Stimulated activated CD4-positive, alpha-beta T cell treated with anti-CD3 and anti-CD28 coated beads, Interleukin-4, amount 100 ng/mL, for 1 hour (primary cell): ENCODE measurements around the gene RNASE2.
A peak's percentile ranks its signal among the peaks of the same experiment; 100 is the strongest.
"Not testable (repeated sequence)": the region's sequence is repeated elsewhere in the genome, so short reads cannot be mapped to it uniquely, and the experiment has no call there.

Experiments
- DNase-seq: peaks from one replicate; pipeline ENCODE4 v3.0.0-alpha.2; 2020

The RNASE2 gene

GRCh38 chr14:20954736-20955537 lies at the start of gene RNASE2:
TSS of gene RNASE2 (plus strand) at chr14:20955487. CDS start at chr14:20955772, 285 bp downstream.
- DNase-seq: not testable (repeated sequence)

DNA sequence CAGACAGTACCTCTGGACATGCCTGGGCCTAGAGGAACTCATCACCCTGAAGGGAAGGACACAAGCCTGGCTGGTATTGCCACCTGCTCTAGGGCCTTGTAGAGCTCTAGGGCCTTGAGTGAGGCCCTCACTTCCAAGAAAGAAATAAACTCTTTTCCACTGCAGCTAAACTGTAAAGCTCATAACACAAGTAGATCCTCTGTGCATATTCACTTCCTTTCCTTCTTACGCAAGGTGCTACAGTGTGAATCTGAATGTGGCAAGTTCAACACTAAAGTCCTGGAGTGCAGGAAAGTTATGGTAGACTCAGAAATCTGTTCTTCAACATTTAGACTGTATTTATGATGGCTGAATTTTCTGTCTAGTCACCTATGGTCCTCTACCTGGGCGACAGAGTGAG lies 49.6 kb upstream of the RNASE2 start:
- no peak for DNase-seq

GRCh38 chr14:20907214-20907613 lies 48.1 kb upstream of the RNASE2 start:
- no peak for DNase-seq

DNA sequence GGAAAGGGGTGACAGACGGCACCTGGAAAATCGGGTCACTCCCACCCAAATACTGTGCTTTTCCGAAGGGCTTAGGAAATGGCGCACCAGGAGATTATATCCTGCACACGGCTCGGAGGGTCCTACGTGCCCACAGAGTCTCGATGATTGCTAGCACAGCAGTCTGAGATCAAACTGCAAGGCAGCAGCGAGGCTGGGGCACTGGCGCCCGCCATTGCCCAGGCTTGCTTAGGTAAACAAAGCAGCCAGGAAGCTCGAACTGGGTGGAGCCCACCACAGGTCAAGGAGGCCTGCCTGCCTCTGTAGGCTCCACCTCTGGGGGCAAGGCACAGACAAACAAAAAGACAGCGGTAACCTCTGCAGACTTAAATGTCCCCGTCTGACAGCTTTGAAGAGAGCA lies 44.5 kb upstream of the RNASE2 start:
- DNase-seq: not testable (repeated sequence)

GRCh38 chr14:20919038-20919756 lies 36.1 kb upstream of the RNASE2 start:
- DNase-seq: not testable (repeated sequence)

DNA sequence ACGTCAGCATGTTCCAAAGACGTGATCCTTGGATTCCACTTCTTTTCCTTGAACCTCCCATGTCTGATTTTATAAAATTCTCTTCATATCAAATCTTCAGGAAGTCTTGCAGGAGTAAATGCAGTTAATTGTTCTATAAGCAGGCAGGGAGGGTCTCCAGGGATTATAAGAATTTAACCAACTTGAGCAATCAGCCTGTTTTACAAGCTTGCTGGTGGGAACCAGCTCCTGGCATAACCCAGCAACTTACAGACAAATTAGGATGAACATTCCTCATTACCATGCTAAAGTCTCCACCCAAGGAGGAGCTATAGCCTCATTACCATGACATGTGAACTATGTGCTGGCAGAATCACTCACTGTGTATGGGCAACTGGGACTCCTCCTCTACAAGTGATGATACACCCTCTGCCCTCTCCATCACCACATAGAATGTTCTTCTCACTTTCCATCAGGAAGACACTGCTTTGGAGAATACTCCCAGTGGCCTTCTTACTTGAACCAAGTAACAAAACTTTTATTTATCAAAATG lies 31.5 kb upstream of the RNASE2 start:
- DNase-seq: not testable (repeated sequence)

GRCh38 chr14:20934148-20934762 lies 21.0 kb upstream of the RNASE2 start:
- DNase-seq: peak; percentile 16

- DNase-seq: no peak
These were observed 19.8 kb upstream of the RNASE2 start for GRCh38 chr14:20935303-20935984.

DNA sequence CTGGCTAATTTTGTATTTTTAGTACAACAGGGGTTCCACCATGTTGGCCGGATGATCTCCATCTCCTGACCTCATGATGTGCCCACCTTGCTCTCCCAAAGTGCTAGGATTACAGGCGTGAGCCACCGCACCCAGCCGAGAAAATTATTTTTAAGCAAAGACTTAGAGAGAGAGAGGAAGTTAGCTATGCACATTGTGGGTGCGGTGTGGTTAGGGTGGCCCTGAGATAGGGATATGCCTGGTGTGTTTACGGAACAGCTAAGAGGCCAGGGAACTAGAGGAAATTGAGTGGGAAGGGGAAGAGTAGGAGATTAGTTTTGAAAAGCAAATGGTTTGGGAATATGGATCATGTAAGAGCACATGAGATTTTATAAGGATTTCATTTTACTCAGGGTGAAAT lies 10.1 kb upstream of the RNASE2 start:
- DNase-seq: not testable (repeated sequence)

- DNase-seq: not testable (repeated sequence)
These were observed 8.6 kb upstream of the RNASE2 start for GRCh38 chr14:20946707-20947106.

DNA sequence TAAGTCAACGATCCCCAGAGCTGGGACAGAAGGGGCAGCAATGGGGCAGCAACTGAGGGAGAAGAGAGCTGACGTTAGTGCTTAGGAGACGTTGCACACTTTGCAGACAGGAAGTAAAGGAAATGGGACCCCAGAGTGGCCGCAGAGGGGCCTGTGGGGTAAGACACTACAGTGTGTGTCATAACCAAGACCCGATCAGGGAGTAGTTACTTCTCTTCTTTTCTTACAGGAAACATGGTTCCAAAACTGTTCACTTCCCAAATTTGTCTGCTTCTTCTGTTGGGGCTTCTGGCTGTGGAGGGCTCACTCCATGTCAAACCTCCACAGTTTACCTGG lies 219 bp downstream of the RNASE2 start:
- not testable (repeated sequence) for DNase-seq

- DNase-seq: no peak
These were observed 1.2 kb downstream of the RNASE2 start for GRCh38 chr14:20956376-20956976.

DNA sequence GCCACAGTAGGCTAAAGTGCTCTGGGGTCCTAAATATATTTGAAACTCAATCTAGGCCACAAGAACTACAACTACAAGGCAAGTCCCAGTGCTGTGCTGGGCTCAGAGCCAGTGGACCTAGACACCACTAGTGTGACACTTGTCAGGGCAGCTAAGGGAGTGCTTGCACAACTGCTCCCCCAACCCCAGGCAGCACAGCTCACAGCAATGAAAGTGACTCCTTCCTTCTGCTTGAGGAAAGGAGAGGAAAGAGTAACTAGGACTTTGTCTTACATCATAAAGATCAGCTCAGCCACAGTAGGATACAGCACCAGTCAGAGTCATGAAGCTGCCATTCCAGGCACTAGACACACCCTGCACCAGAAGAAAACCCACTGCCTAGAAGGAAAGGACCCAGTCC lies 3.7 kb downstream of the RNASE2 start:
- not testable (repeated sequence) for DNase-seq

DNA sequence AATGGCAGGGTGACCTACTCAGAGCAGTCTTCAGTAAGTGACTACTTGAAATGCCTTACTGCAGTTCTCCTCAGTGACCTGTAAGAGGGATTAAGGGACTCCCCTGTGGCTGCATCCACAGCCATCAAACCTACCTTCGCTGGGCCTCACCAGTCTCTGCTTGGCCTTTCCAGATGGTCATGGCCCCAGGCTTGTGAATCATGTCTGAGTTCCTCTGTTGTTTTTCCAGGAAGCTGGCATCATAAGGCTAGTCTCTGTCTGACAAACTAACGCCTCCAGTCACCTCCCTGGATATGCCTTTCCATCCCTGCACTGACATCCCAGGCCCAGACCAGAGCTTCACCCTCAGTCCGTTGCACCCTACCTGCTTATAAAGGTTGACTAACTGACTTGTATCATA lies 14.0 kb downstream of the RNASE2 start:
- no peak for DNase-seq

- DNase-seq: no peak
These were observed 15.3 kb downstream of the RNASE2 start for GRCh38 chr14:20970647-20970982.

DNA sequence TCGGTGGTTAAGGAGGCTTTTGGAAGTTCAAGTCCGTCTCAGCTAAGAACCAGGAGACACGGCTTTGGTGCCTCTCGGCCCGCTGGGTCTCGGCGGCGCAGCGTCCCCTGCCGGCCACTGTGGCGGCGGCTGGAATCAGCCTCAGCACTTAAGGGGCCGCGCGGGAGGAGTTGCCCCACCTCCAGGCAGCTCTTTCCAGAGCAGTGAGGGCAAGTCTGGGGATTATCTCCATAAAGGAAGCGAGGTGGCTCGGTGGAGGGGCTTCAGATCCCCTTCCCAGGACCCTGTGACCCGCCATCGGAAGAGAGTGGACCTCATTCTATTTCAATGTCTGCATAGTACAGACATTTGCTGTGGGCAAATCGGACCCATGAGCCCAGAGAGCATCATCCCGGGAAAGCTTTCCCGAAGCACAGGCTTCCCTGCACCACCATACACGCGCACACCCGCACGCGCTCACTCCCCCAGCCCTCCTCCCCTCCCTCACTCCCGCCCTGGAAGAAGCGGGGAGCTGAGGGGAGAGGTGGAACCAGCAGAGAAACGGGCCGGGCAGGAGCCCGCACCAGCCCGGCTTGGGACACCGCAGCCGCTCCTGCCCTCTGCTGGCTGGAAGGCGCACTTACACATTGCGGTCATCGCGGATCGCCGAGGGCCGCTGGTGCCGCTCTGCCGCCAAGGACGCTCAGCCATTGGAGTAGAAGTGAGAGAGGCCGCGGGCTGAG lies 15.9 kb downstream of the RNASE2 start:
- peak; percentile 80 for DNase-seq

DNA sequence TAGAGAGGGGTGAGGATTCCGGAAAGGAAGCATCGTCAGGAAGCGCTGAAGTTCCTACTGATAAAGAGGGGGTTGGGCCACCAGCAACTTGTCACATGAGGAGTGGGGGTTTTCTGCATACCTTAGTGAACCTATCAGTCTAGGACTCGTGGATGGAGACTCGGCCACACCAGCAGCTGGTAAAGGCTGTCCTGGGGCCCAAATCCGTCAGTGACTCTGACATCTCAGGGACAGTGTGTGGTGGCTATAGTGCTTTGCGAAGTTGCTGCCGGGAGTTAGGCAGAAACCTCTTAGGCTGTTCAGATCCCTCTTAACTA lies 16.4 kb downstream of the RNASE2 start:
- no peak for DNase-seq

DNA sequence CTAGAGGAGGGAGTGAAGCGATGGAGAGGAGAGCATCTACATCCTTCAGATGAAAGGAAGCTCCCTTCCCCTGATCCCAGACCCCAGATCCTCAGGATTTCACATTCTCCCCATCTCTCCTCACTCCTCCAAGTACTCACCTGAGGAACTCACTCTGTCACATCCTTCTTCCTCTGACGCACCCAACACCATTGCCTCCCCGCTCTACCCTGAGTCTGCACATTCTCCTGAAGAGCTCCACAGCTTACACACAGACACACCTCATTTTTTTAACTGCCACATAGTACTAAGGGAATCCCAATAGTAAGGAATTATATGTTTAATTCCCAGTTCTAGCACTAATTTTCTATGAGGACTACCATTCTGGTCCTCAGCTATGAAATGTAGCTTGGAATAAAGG lies 18.2 kb downstream of the RNASE2 start:
- no peak for DNase-seq

GRCh38 chr14:20976291-20976690 lies 21.0 kb downstream of the RNASE2 start:
- no peak for DNase-seq

DNA sequence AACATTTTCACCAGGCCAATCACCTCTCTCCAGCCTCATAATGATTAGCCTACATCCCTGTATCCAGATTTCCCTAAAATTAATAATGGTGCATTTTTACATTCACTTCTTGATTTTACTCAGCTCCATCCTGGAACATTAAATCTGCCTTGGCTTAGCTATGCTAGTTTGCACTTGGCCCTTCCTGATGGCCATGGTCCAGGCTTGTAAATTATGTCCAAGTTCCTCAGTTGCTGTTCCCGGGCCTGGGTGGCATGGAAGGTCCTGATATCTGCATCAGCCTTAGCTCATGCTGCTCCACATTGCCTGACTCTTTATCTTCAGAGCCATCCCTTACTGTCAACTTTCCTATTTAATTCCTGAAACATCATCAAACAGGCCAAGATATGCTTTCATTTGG lies 23.4 kb downstream of the RNASE2 start:
- no peak for DNase-seq

DNA sequence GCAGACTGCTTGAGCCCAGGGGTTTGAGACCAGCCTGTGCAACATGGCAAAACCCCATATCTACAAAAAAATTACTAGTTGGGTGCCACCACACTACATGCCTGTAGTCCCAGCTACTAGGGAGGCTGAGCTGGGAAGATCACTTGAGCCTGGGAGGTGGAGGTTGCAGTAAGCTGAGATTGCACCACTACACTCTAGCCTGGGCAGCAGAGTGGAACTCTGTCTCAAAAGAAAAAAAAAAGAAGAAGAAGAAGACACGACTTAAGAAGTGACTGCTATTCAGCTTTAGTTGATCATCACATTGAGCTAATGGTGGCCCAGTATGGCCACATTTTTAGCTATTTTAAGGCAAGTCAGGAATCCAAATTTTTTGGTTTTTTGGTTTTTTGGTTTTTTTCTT lies 25.6 kb downstream of the RNASE2 start:
- no peak for DNase-seq

GRCh38 chr14:20982646-20983369 lies 27.5 kb downstream of the RNASE2 start:
- DNase-seq: no peak
